HCT116 (cell line): ENCODE results near the gene YWHAB. TPM values are rescaled to one million over a fixed set of nuclear protein-coding genes. Genes with fewer than 3 reads are reported as not detected.

Source experiments
- ATAC-seq: fragments of 200-7000 bp; cut with Tn5 transposase; 2 replicates; pipeline ENCODE4 v1.9.1; 2020; ENCODE audit warnings: mild to moderate bottlenecking, moderate library complexity
- BruUV-seq: library from RNA; stranded (reverse); fragments of 400-500 nt; replicated peaks from 2 replicates; lab custom pipeline; 2021; lab: Mats Ljungman, UMichigan
- CTCF ChIA-PET: fragments of 300-600 bp; sonication (Branson Sonifier 250); formaldehyde crosslinking; loops from one replicate; lab custom pipeline; 2021; ENCODE audit warnings: antibody characterized with exemption; lab: Charles Lee
- POLR2A ChIA-PET: fragments of 300-600, 350-600 bp; sonication (Branson Sonifier 250); formaldehyde crosslinking; loops from one replicate; lab custom pipeline; 2021; ENCODE audit warnings: antibody characterized with exemption; lab: Charles Lee
- RAD21 ChIA-PET, 2 experiments: fragments of 300-600 bp; sonication (Branson Sonifier 250); formaldehyde crosslinking; loops; one replicate each; lab custom pipeline; 2023; ENCODE audit warnings: low total read pairs in 2 of 2; ENCODE audit not compliant: uncharacterized antibody in 2 of 2, unreplicated experiment in 2 of 2, low non-redundant PET in 1 of 2; lab: Charles Lee
- DNase-seq: peaks from one replicate; pipeline ENCODE4 v3.0.0-alpha.2; 2010; ENCODE audit warnings: low read depth, low spot score
- H2AFZ ChIP-seq: fragments of 200-600 bp; shearing (Covaris generic), sonication (generic); 2 replicates; pipeline ENCODE4 v1.6.1; 2017; ENCODE audit warnings: low read depth, mixed run types, mixed read lengths, antibody characterized with exemption, low read length; ENCODE audit not compliant: poor library complexity, severe bottlenecking
- H3K27ac ChIP-seq: 2 replicates; pipeline ENCODE4 v1.5.1; 2012; ENCODE audit warnings: low read depth, low read length
- H3K27me3 ChIP-seq: fragments of 200-600 bp; sonication (generic); 2 replicates; pipeline ENCODE4 v1.6.1; 2016; ENCODE audit warnings: mixed run types, low read length, mixed read lengths; ENCODE audit not compliant: insufficient read depth
- H3K36me3 ChIP-seq, 2 experiments: fragments of 200-500 bp in 1 of 2; fragments of 200-600 bp in 1 of 2; sonication (Bioruptor generic) in 1 of 2; sonication (generic) in 1 of 2; 2 replicates each; pipeline versions ENCODE4 v1.5.1 to v1.6.1; 2014 to 2016; ENCODE audit warnings: low read length in 2 of 2, inconsistent platforms in 1 of 2, mixed read lengths in 1 of 2, mixed run types in 1 of 2; ENCODE audit not compliant: insufficient read depth in 2 of 2, control insufficient read depth in 1 of 2
- H3K4me1 ChIP-seq, 2 experiments: fragments of 200-600 bp in 1 of 2; sonication (generic) in 1 of 2; 2 replicates each; pipeline versions ENCODE4 v1.5.1 to v1.6.1; 2012 to 2017; ENCODE audit warnings: low read length in 2 of 2, inconsistent platforms in 1 of 2, mild to moderate bottlenecking in 1 of 2, mixed read lengths in 1 of 2, mixed run types in 1 of 2, moderate library complexity in 1 of 2; ENCODE audit not compliant: insufficient read depth in 2 of 2, control insufficient read depth in 1 of 2
- H3K4me2 ChIP-seq: fragments of 200-600 bp; sonication (generic); 2 replicates; pipeline ENCODE4 v1.6.1; 2017; ENCODE audit warnings: mixed run types, low read length, mixed read lengths
- H3K4me3 ChIP-seq, 2 experiments: fragments of 200-600 bp in 1 of 2; sonication (generic) in 1 of 2; replicated peaks in 1 of 2; 2 replicates each; pipeline ENCODE4 v1.5.1; 2011 to 2016; ENCODE audit warnings: low read length in 2 of 2, control low read depth in 1 of 2, low read depth in 1 of 2, mild to moderate bottlenecking in 1 of 2, mixed read lengths in 1 of 2, mixed run types in 1 of 2
- H3K79me2 ChIP-seq: fragments of 200-600 bp; sonication (generic); 2 replicates; pipeline ENCODE4 v1.6.1; 2017; ENCODE audit warnings: mild to moderate bottlenecking, mixed run types, low read length, moderate library complexity, mixed read lengths; ENCODE audit not compliant: insufficient read depth
- H3K9ac ChIP-seq: fragments of 200-600 bp; sonication (generic); 2 replicates; pipeline ENCODE4 v1.6.1; 2016; ENCODE audit warnings: low read length, mixed read lengths
- H3K9me2 ChIP-seq: fragments of 200-600 bp; sonication (generic), shearing (Covaris generic); 2 replicates; pipeline ENCODE4 v1.6.1; 2017; ENCODE audit warnings: mixed run types, mild to moderate bottlenecking, moderate library complexity; ENCODE audit not compliant: insufficient read depth
- H3K9me3 ChIP-seq, 2 experiments: fragments of 200-500 bp in 1 of 2; fragments of 200-600 bp in 1 of 2; sonication (Bioruptor generic) in 1 of 2; sonication (generic) in 1 of 2; 2 replicates each; pipeline ENCODE4 v1.6.1; 2014 to 2017; ENCODE audit warnings: low read length in 2 of 2, mixed read lengths in 2 of 2, inconsistent platforms in 1 of 2, low read depth in 1 of 2, mild to moderate bottlenecking in 1 of 2, mixed run types in 1 of 2, moderate library complexity in 1 of 2; ENCODE audit not compliant: control insufficient read depth in 1 of 2, insufficient read depth in 1 of 2
- H4K20me1 ChIP-seq: fragments of 200-600 bp; sonication (generic), shearing (Covaris generic); 2 replicates; pipeline ENCODE4 v1.6.1; 2017; ENCODE audit warnings: mixed run types, mild to moderate bottlenecking, moderate library complexity; ENCODE audit not compliant: insufficient read depth
- CBX3 ChIP-seq: IDR thresholded peaks from 2 replicates; pipeline ENCODE4 v1.6.1; 2012; ENCODE audit warnings: low read depth
- CEBPB ChIP-seq: IDR thresholded peaks from 2 replicates; pipeline ENCODE4 v1.6.1; 2012; ENCODE audit warnings: low read depth
- EGR1 ChIP-seq: IDR thresholded peaks from 2 replicates; pipeline ENCODE4 v1.6.1; 2012; ENCODE audit warnings: low read depth
- ELF1 ChIP-seq: IDR thresholded peaks from 2 replicates; pipeline ENCODE4 v1.6.1; 2012; ENCODE audit warnings: low read depth, borderline replicate concordance
- EZH2phosphoT487 ChIP-seq: fragments of 200-600 bp; IDR thresholded peaks from 2 replicates; pipeline ENCODE4 v1.6.1; 2018; ENCODE audit warnings: antibody characterized with exemption, borderline replicate concordance
- FOSL1 ChIP-seq: IDR thresholded peaks from 2 replicates; pipeline ENCODE4 v1.6.1; 2012; ENCODE audit warnings: low read depth
- JUND ChIP-seq: IDR thresholded peaks from 2 replicates; pipeline ENCODE4 v1.6.1; 2012
- POLR2AphosphoS5 ChIP-seq: IDR thresholded peaks from 2 replicates; pipeline ENCODE4 v1.6.1; 2011; ENCODE audit warnings: mild to moderate bottlenecking, low read depth, low read length, moderate library complexity
- RAD21 ChIP-seq: IDR thresholded peaks from 2 replicates; pipeline ENCODE4 v1.6.1; 2012; ENCODE audit warnings: low read depth, mild to moderate bottlenecking
- SIN3A ChIP-seq: IDR thresholded peaks from 2 replicates; pipeline ENCODE4 v1.6.1; 2012; ENCODE audit warnings: low read depth
- SP1 ChIP-seq: IDR thresholded peaks from 2 replicates; pipeline ENCODE4 v1.6.1; 2012; ENCODE audit warnings: low read depth
- TCF7L2 ChIP-seq: IDR thresholded peaks from 2 replicates; pipeline ENCODE4 v1.7.0; 2011; ENCODE audit warnings: borderline replicate concordance, inconsistent platforms; ENCODE audit not compliant: insufficient read depth, insufficient read length; ENCODE audit errors: extremely low read depth
- YY1 ChIP-seq: IDR thresholded peaks from 2 replicates; pipeline ENCODE4 v1.6.1; 2011; ENCODE audit warnings: low read length, low read depth, moderate library complexity, mild to moderate bottlenecking; ENCODE audit not compliant: insufficient replicate concordance; ENCODE audit errors: extremely low read depth
- ZFX ChIP-seq: fragments of 450-650 bp; IDR thresholded peaks from 2 replicates; pipeline ENCODE4 v1.6.1; 2017
- ZNF274 ChIP-seq: fragments of 200-500 bp; sonication (Bioruptor generic); IDR thresholded peaks from 2 replicates; pipeline ENCODE4 v1.6.1; 2014; ENCODE audit warnings: mild to moderate bottlenecking, low read depth, low read length, inconsistent platforms
- intact Hi-C: fragments of 100-400 bp; cut with micrococcal nuclease; formaldehyde crosslinking; loops from 2 replicates; pipeline ENCODE4 v1.10.0; 2022
- total RNA-seq: library from RNA; stranded (reverse); gene quantifications from one replicate; pipeline ENCODE4 v1.2.1, GENCODE V29; 2021; ENCODE audit not compliant: unreplicated experiment
- TF ChIP-seq, protein P1 (sequence below), 3 experiments: fragments of 200-600 bp in 1 of 3; sonication (generic) in 1 of 3; IDR thresholded peaks in 2 of 3; conservative IDR thresholded peaks in 1 of 3; 2 replicates each; pipeline ENCODE4 v1.5.1; 2012 to 2017; ENCODE audit warnings: low read depth in 2 of 3, low read length in 2 of 3, antibody characterized with exemption in 1 of 3, borderline replicate concordance in 1 of 3, control low read depth in 1 of 3, mild to moderate bottlenecking in 1 of 3, mixed read lengths in 1 of 3, mixed run types in 1 of 3, moderate library complexity in 1 of 3; ENCODE audit not compliant: insufficient read depth in 1 of 3
- TF ChIP-seq, protein P2 (sequence below): IDR thresholded peaks from 2 replicates; pipeline ENCODE4 v1.6.1; 2012
- TF ChIP-seq, protein P3 (sequence below): IDR thresholded peaks from 2 replicates; pipeline ENCODE4 v1.6.1; 2012; ENCODE audit warnings: low read depth
- TF ChIP-seq, protein P4 (sequence below): IDR thresholded peaks from 2 replicates; pipeline ENCODE4 v1.6.1; 2011; ENCODE audit warnings: mild to moderate bottlenecking, low read length, moderate library complexity; ENCODE audit not compliant: insufficient replicate concordance; ENCODE audit errors: extremely low read depth
- TF ChIP-seq, protein P5 (sequence below): IDR thresholded peaks from 2 replicates; pipeline ENCODE4 v1.6.1; 2012

YWHAB gene
- total RNA-seq, 1 experiment from 2014 or later = 200 TPM

DNA sequence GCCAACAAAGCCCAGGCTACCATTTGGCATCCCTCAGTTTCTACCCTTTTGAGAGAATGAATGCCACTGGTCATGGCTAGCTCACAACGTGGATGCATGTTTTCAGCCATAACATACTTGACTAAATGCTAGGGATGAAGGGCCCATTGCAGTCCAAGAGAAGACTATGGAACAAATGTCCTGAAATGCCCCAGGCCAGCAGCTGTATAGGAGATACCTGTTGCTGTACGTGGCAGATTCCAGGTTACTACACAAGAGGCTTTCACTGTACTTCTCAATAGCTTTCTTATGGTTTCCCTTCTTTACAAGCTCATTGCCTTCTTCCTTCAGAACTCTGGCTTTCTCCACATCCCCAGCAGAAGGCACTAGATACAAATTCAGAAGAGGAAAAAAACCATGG, 63.0 kb downstream of the YWHAB start:
- POLR2A ChIA-PET = no interaction called here

More for the DNA sequence above, 63.0 kb downstream of the YWHAB start:
- Histone ChIP-seq H4K20me1 (no peaks in the 10 kb centered on the region; the same call in 1 of the 2 replicates), H3K9me2 (no peaks in the 10 kb centered on the region), H3K9ac (no peak overlapping the region), H3K36me3 (peaks cover 52 to 69% of the 10 kb centered on the region in 2 experiments; a peak in 3 of 4 replicates), H2AFZ (no peak overlapping the region), H3K79me2 (peaks cover 3% of the 10 kb centered on the region; the same call in 1 of the 2 replicates), H3K4me3 (no peak overlapping the region), H3K9me3 (no peaks in the 10 kb centered on the region), H3K4me2 (no peak overlapping the region), H3K27ac (no peak overlapping the region), H3K27me3 (no peaks in the 10 kb centered on the region), H3K4me1 (no peaks in the 10 kb centered on the region)
- TF ChIP-seq, protein P1, sequence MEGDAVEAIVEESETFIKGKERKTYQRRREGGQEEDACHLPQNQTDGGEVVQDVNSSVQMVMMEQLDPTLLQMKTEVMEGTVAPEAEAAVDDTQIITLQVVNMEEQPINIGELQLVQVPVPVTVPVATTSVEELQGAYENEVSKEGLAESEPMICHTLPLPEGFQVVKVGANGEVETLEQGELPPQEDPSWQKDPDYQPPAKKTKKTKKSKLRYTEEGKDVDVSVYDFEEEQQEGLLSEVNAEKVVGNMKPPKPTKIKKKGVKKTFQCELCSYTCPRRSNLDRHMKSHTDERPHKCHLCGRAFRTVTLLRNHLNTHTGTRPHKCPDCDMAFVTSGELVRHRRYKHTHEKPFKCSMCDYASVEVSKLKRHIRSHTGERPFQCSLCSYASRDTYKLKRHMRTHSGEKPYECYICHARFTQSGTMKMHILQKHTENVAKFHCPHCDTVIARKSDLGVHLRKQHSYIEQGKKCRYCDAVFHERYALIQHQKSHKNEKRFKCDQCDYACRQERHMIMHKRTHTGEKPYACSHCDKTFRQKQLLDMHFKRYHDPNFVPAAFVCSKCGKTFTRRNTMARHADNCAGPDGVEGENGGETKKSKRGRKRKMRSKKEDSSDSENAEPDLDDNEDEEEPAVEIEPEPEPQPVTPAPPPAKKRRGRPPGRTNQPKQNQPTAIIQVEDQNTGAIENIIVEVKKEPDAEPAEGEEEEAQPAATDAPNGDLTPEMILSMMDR (IDR thresholded peaks at IDR 0.05 in 2 of 3, conservative IDR thresholded peaks at IDR 0.05 in 1 of 3; ENCODE audit: borderline replicate concordance in 1 of 3, insufficient read depth in 1 of 3, low read depth in 2 of 3, low read length in 2 of 3) = no peak
- TF ChIP-seq ZFX (no peak), SP1 (no peak), TCF7L2 (no peak), POLR2AphosphoS5 (no peak), EGR1 (no peak), EZH2phosphoT487 (no peak), JUND (no peak), CEBPB (no peak), YY1 (no peak), CBX3 (no peak), SIN3A (no peak), RAD21 (no peak), ZNF274 (no peak), FOSL1 (no peak), ELF1 (no peak)
- TF ChIP-seq, protein P2, sequence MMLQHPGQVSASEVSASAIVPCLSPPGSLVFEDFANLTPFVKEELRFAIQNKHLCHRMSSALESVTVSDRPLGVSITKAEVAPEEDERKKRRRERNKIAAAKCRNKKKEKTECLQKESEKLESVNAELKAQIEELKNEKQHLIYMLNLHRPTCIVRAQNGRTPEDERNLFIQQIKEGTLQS = no peak
- TF ChIP-seq, protein P3, sequence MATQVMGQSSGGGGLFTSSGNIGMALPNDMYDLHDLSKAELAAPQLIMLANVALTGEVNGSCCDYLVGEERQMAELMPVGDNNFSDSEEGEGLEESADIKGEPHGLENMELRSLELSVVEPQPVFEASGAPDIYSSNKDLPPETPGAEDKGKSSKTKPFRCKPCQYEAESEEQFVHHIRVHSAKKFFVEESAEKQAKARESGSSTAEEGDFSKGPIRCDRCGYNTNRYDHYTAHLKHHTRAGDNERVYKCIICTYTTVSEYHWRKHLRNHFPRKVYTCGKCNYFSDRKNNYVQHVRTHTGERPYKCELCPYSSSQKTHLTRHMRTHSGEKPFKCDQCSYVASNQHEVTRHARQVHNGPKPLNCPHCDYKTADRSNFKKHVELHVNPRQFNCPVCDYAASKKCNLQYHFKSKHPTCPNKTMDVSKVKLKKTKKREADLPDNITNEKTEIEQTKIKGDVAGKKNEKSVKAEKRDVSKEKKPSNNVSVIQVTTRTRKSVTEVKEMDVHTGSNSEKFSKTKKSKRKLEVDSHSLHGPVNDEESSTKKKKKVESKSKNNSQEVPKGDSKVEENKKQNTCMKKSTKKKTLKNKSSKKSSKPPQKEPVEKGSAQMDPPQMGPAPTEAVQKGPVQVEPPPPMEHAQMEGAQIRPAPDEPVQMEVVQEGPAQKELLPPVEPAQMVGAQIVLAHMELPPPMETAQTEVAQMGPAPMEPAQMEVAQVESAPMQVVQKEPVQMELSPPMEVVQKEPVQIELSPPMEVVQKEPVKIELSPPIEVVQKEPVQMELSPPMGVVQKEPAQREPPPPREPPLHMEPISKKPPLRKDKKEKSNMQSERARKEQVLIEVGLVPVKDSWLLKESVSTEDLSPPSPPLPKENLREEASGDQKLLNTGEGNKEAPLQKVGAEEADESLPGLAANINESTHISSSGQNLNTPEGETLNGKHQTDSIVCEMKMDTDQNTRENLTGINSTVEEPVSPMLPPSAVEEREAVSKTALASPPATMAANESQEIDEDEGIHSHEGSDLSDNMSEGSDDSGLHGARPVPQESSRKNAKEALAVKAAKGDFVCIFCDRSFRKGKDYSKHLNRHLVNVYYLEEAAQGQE = no peak
- TF ChIP-seq, protein P4, sequence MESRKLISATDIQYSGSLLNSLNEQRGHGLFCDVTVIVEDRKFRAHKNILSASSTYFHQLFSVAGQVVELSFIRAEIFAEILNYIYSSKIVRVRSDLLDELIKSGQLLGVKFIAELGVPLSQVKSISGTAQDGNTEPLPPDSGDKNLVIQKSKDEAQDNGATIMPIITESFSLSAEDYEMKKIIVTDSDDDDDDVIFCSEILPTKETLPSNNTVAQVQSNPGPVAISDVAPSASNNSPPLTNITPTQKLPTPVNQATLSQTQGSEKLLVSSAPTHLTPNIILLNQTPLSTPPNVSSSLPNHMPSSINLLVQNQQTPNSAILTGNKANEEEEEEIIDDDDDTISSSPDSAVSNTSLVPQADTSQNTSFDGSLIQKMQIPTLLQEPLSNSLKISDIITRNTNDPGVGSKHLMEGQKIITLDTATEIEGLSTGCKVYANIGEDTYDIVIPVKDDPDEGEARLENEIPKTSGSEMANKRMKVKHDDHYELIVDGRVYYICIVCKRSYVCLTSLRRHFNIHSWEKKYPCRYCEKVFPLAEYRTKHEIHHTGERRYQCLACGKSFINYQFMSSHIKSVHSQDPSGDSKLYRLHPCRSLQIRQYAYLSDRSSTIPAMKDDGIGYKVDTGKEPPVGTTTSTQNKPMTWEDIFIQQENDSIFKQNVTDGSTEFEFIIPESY = no peak
- TF ChIP-seq, protein P5, sequence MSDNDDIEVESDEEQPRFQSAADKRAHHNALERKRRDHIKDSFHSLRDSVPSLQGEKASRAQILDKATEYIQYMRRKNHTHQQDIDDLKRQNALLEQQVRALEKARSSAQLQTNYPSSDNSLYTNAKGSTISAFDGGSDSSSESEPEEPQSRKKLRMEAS = no peak
- RAD21 ChIA-PET = no interaction called here
- CTCF ChIA-PET = interaction anchor here (1.7 kb wide), 1 partner anchor 147 kb away, joined by 6 read pairs; no protein-coding TSS in a partner anchor
- intact Hi-C loops = no loop called here
- no peak for ATAC-seq
- DNase-seq = no peak
- BruUV-seq = no TSS peak
